Tongue (tissue), 2 donors: ENCODE results near the gene SLC38A3. TPM values are rescaled to one million over a fixed set of nuclear protein-coding genes. Genes with fewer than 3 reads are reported as not detected.
"Not testable (repeated sequence)": the region's sequence is repeated elsewhere in the genome, so short reads cannot be mapped to it uniquely, and the experiment has no call there.

Experiments
- DNase-seq: peaks from one replicate; pipeline ENCODE4 v3.0.0-alpha.2; 2015
- total RNA-seq: library from RNA; depleted of rRNA; stranded (reverse); fragments of >200 nt; gene quantifications from one replicate; pipeline ENCODE4 v1.2.3, GENCODE V29; 2014

Gene SLC38A3
- total RNA-seq, 1 donor from 2014 or later: 1.2 TPM

- no peak for DNase-seq
These were observed 5.7 kb downstream of the SLC38A3 start for GRCh38 chr3:50210510-50211367.

GRCh38 chr3:50211368-50211717 lies 6.3 kb downstream of the SLC38A3 start:
- not testable (repeated sequence) for DNase-seq

GRCh38 chr3:50211930-50212329 lies 6.9 kb downstream of the SLC38A3 start:
- DNase-seq: no peak

GRCh38 chr3:50212502-50212901 lies 7.4 kb downstream of the SLC38A3 start:
- no peak for DNase-seq

GRCh38 chr3:50212971-50213370 lies 7.9 kb downstream of the SLC38A3 start:
- no peak for DNase-seq

- no peak for DNase-seq
These were observed 8.3 kb downstream of the SLC38A3 start for GRCh38 chr3:50213373-50213772.

GRCh38 chr3:50214824-50215223 lies 9.8 kb downstream of the SLC38A3 start:
- no peak for DNase-seq

- DNase-seq: no peak
These were observed 10.5 kb downstream of the SLC38A3 start for GRCh38 chr3:50215529-50215928.

GRCh38 chr3:50217681-50218080 lies 12.6 kb downstream of the SLC38A3 start:
- no peak for DNase-seq

GRCh38 chr3:50218448-50218847 lies 13.4 kb downstream of the SLC38A3 start:
- DNase-seq: no peak

- no peak for DNase-seq
These were observed 14.2 kb downstream of the SLC38A3 start for GRCh38 chr3:50219285-50219684.

- DNase-seq: no peak
These were observed 15.0 kb downstream of the SLC38A3 start for GRCh38 chr3:50220109-50220508.

- DNase-seq: no peak
These were observed 16.0 kb downstream of the SLC38A3 start for GRCh38 chr3:50221051-50221410.

GRCh38 chr3:50221411-50222168 lies 16.5 kb downstream of the SLC38A3 start:
- DNase-seq: no peak

- no peak for DNase-seq
These were observed 17.1 kb downstream of the SLC38A3 start for GRCh38 chr3:50222169-50222528.

- DNase-seq: no peak
These were observed 19.6 kb downstream of the SLC38A3 start for GRCh38 chr3:50224639-50225038.

- peak; percentile 57 for DNase-seq
These were observed 21.9 kb downstream of the SLC38A3 start for GRCh38 chr3:50226888-50227389.

- DNase-seq: peak; percentile 97
These were observed 22.5 kb downstream of the SLC38A3 start for GRCh38 chr3:50227390-50228183.

- DNase-seq: not testable (repeated sequence)
These were observed 23.2 kb downstream of the SLC38A3 start for GRCh38 chr3:50228184-50228763.

GRCh38 chr3:50229490-50229889 lies 24.4 kb downstream of the SLC38A3 start:
- DNase-seq: no peak

- no peak for DNase-seq
These were observed 25.2 kb downstream of the SLC38A3 start for GRCh38 chr3:50230104-50230793.

- DNase-seq: no peak
These were observed 25.7 kb downstream of the SLC38A3 start for GRCh38 chr3:50230794-50231125.
